Activated T-cell treated with anti-CD3 and anti-CD28 coated beads, Interleukin-2, amount 50 U/mL, for 72 hours (primary cell): Measurements from ENCODE around the gene SLC9B2. TPM values are rescaled to one million over a fixed set of nuclear protein-coding genes. Genes with fewer than 3 reads are reported as not detected.

Experiments used
- ATAC-seq, 2 donors: fragments of 150-1000 bp; cut with Tn5 transposase; replicated peaks in 1 of 2; 2 replicates each; pipeline ENCODE4 v1.10.0; 2021; ENCODE audit warnings: moderate library complexity in 2 of 2, mild to moderate bottlenecking in 1 of 2
- DNase-seq, 2 donors: peaks; one replicate each; pipeline ENCODE4 v3.0.0; 2021 to 2022; ENCODE audit warnings: mixed read lengths in 1 of 2
- H3K27ac Mint-ChIP-seq: one replicate; pipeline ENCODE4 v1.8.0; 2022; ENCODE audit warnings: mild to moderate bottlenecking, moderate library complexity, mixed read lengths
- H3K27me3 Mint-ChIP-seq: one replicate; pipeline ENCODE4 v1.8.0; 2022; ENCODE audit warnings: low read depth, mixed read lengths
- H3K36me3 Mint-ChIP-seq, 2 donors: one replicate each; pipeline ENCODE4 v1.8.0; 2022; ENCODE audit warnings: mixed read lengths in 2 of 2, mild to moderate bottlenecking in 1 of 2; ENCODE audit not compliant: insufficient read depth in 2 of 2
- H3K4me1 Mint-ChIP-seq: one replicate; pipeline ENCODE4 v1.8.0; 2022; ENCODE audit warnings: low read depth, mixed read lengths
- H3K4me3 Mint-ChIP-seq, 2 donors: one replicate each; pipeline ENCODE4 v1.8.0; 2022; ENCODE audit warnings: mild to moderate bottlenecking in 2 of 2, mixed read lengths in 2 of 2, moderate library complexity in 2 of 2
- H3K9me3 Mint-ChIP-seq, 2 donors: one replicate each; pipeline ENCODE4 v1.8.0; 2022; ENCODE audit warnings: mixed read lengths in 2 of 2
- total RNA-seq, 2 donors: library from RNA; stranded (reverse); gene quantifications; one replicate each; pipeline ENCODE4 v1.2.3, GENCODE V29; 2022

SLC9B2 gene
- total RNA-seq, 2 donors from 2014 or later: 22.5 to 24.5 TPM

DNA sequence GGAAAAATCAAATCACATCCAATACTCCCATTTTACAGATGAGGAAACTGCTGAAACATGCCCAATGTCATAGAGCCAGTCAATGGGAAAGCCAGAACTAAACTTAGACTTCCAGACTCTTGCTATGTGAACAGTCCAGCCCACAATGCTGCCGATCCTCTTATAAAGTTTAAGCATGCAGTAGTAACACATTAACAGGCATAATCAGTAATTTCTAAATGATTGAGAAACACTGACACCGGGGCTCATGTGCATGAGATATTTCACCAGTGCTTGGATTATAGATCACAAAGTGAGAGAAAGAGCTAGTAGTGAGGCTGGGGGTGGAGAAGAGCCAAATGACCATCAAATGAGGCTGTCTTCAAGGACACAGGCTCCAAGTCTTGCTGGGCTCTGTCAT lies 20.6 kb upstream of the SLC9B2 start:
- Mint-ChIP-seq H3K36me3 (peaks cover 0 to 2% of the 10 kb centered on the region in 2 donors), H3K27ac (no peak overlapping the region), H3K27me3 (no peaks in the 10 kb centered on the region), H3K9me3 (no peaks in the 10 kb centered on the region), H3K4me3 (no peak overlapping the region), H3K4me1 (peaks cover 40% of the 10 kb centered on the region)
- DNase-seq (no peak), ATAC-seq (no peak)

DNA sequence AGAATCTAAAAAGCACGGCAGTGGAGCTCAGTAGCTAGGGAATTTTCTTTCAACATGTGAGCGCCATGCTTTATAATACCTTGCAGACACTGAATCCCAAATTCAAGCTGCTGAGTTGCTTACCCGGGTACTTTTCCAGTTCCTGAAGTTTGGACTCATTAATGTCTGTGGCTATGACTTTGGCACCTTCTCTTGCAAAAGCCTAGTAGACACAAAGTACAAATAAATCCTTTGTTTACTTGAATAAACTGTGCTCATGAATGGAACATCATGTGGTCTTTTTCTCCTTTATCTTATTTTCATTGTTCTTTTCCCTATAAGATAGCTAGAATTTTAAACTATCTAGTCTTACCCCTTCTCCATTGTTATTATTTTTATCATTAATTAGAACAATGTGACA lies 18.5 kb upstream of the SLC9B2 start:
- Mint-ChIP-seq H3K9me3 (no peaks in the 10 kb centered on the region), H3K4me1 (peaks cover 47% of the 10 kb centered on the region), H3K27ac (no peak overlapping the region), H3K36me3 (peaks cover 2 to 4% of the 10 kb centered on the region in 2 donors), H3K4me3 (no peak overlapping the region), H3K27me3 (no peaks in the 10 kb centered on the region)
- DNase-seq: no peak
- ATAC-seq: no peak

DNA sequence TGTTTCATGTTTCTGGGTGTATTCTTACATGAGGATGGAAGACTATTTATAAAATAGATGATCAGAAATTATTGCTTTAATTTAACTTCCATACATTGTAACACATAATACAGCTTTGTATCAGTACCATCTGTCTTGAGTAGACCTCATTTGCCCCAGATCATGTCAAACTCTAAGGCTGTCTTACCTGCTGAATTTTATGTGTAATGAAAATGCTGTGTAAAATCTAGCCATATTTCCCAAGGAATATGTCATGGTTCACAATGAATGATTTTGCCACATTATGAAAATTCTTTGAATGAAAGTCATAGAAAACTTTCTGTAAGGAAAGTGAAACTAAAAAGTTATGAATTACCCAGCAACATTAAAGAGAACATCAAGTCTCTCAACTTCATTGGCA lies 15.7 kb upstream of the SLC9B2 start:
- Mint-ChIP-seq H3K9me3 (no peaks in the 10 kb centered on the region), H3K4me3 (peak overlapping the region; percentile 13 to 74), H3K27me3 (no peaks in the 10 kb centered on the region), H3K36me3 (peaks cover 0 to 8% of the 10 kb centered on the region in 2 donors), H3K4me1 (peaks cover 19% of the 10 kb centered on the region), H3K27ac (peak overlapping the region; percentile 69)
- ATAC-seq: peak in 1 of 2 donors; percentile 49
- no peak for DNase-seq

DNA sequence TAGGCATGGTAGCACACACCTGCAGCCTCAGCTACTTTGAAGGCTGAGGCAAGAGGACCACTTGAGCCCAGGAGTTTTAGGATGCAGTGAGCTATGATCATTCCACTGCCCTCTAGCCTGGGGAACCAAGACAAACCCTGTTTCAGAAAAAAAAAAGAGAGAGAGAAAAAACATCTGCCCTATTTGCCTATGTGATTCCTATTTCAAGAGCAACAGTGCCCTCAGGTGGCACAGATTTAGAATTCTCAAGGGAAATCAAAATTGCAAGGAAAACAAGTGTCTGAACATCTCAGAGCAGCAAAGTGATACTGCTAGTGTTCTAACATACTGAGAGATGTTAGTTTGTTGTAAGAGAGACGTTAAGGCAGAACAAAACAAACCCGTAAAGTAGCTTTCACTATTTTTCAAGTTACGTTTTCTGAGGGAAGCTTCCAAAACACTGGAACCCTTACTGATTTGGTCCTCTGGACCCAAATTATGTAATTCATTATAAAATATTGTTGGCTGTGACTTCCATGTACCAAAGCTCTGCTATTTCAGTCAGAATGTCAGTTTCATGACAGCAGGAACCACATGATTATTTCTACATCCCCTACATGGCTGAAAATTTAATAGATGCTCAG lies 15.2 kb upstream of the SLC9B2 start:
- no peaks in the 10 kb centered on the region for H3K27me3 Mint-ChIP-seq
- DNase-seq (peak; percentile 44 to 49), ATAC-seq (peak; percentile 51 to 59)
- peaks cover 0 to 9% of the 10 kb centered on the region in 2 donors for H3K36me3 Mint-ChIP-seq
- H3K27ac Mint-ChIP-seq: no peak overlapping the region
- H3K4me3 Mint-ChIP-seq: peak overlapping the region in 1 of 2 donors; percentile 35
- no peaks in the 10 kb centered on the region for H3K9me3 Mint-ChIP-seq
- H3K4me1 Mint-ChIP-seq: peaks cover 17% of the 10 kb centered on the region

DNA sequence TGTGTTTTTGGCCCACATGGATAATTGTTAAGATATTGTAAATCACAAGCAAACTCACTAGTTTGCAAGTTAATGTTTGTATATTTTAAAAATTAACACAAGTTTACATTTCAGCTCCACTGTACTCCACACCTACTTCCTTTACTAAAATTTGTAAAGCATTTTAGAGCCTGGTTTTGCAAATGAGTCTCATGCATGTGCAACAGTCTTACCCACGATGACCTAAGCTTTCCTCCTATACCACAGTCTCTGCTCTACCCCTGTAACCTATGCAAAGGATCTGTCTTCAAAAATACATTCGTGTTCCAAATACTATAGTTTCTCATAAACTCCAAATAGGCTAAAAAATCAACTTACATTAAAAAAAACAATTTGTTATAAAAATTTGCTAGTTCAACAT lies 12.9 kb upstream of the SLC9B2 start:
- no peak overlapping the region for H3K27ac Mint-ChIP-seq
- no peak overlapping the region for H3K4me3 Mint-ChIP-seq
- DNase-seq: no peak
- H3K36me3 Mint-ChIP-seq: peaks cover 0 to 9% of the 10 kb centered on the region in 2 donors
- H3K27me3 Mint-ChIP-seq: no peaks in the 10 kb centered on the region
- H3K4me1 Mint-ChIP-seq: peaks cover 17% of the 10 kb centered on the region
- no peak for ATAC-seq
- no peaks in the 10 kb centered on the region for H3K9me3 Mint-ChIP-seq

DNA sequence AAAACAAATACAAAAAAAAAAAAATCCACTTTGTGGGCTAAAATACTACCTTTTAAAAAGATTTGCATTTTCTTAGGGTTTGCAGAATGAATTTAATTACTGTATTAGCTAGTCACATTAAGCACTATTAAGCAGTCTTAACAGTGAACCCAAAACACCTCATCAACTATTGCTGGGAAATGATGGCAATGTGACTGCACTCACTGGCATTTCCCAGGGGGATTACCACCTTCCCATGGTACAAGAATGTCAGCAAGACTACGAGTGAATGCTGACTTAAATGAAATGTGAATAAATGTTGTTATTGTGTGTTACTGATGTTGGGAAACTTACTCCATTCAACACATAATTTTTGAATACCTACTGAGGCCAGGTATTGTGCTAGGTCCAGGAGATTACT lies 10.0 kb upstream of the SLC9B2 start:
- Mint-ChIP-seq H3K27ac (no peak overlapping the region), H3K4me1 (peaks cover 2% of the 10 kb centered on the region), H3K36me3 (peaks cover 0 to 10% of the 10 kb centered on the region in 2 donors), H3K27me3 (no peaks in the 10 kb centered on the region), H3K9me3 (no peaks in the 10 kb centered on the region), H3K4me3 (no peak overlapping the region)
- DNase-seq: no peak
- ATAC-seq: no peak

DNA sequence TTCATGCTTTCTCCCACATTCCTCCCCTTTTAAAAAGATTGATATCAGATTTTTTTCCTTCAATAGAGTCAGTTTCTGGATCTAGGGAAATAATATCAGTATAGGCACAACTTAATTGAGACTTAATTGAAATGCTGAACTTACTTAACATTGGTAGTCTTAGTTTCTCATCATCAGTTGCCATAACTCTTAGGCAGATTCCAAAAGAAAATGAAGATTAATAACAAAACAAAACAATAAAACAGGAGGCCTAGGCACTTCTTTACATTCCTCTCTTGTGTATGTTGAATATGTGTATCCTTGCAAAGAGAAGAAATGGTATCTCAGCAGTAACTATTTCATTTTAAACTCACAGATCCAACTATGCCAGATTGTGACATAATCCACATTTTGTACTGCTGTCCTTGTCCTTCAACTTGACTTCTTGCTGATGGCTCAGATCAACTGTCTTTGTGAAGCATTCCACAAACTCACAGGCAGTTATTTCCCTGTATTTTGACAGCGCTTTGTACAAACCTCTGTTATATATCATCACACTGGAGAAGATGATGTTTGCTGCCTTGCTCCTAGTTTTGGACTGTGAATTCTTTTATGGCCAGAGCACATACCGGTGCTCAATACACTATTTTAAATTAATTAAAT lies 9.1 kb upstream of the SLC9B2 start:
- Mint-ChIP-seq H3K36me3 (peaks cover 0 to 9% of the 10 kb centered on the region in 2 donors), H3K27ac (no peak overlapping the region), H3K27me3 (no peaks in the 10 kb centered on the region), H3K4me1 (no peaks in the 10 kb centered on the region), H3K4me3 (no peak overlapping the region), H3K9me3 (no peaks in the 10 kb centered on the region)
- ATAC-seq: no peak
- DNase-seq: no peak

DNA sequence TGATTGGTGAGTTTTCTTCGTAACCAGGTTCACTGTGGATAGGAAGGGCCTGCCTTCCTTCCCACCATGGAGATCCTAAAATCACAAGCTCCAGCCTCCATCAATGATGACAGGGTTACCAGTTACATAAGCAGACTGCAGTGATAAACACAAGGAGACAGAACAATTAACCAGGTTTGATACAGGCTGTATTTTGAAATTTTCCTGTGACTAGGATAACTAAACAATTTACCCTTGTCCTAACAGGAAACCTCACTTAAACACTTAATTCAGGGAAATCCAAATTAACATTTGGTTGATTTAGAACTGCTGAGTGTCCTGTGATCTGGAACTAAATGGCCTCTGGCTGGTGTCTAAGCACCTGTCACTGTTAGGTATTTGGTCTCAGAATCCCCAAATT lies 3.1 kb upstream of the SLC9B2 start:
- ATAC-seq: no peak
- peaks cover 21% of the 10 kb centered on the region for H3K4me1 Mint-ChIP-seq
- no peak overlapping the region for H3K4me3 Mint-ChIP-seq

DNA sequence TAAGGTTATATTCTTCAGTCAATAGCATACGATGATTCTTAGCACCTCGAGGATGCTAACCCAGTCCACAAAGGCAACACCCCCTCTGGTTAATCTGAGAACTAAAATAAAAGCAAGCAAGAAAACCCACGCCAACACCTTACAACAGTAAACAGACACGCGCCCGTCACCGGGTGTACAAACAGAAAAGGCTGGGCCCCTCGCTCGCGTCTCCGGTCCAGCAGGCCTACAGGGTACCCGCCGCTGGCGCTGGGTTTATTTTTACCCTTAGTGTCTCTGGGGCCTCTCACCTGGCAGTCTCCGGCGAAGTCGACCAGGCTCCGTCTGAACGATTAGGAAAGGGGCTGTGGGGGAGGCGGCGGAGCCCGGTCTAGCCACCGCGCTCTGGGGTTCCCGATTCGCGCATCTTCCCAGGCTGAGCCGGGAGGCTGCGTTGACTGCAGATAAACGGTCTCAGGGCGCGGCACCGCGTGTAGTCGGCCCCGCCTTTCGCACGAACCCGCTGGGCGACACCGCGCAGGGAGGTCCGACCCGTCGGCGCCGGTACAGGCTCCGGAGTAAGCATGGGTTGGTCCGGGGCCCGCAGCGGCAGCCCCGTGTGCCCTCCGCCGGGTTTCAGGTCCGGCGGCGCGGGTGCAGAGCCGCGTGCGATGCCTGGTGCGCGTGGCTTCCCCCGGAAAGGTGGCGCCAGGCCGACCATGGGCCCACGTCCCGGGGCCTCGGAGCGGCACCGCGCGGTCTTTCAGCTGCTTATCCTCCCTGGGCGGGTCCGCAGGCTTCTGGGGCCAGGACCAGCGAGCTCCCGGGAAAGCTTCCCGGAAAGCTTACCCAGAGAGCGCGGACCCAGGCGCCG lies 441 bp downstream of the SLC9B2 start:
- H3K4me1 Mint-ChIP-seq: peaks cover 44% of the 10 kb centered on the region
- peaks cover 6 to 13% of the 10 kb centered on the region in 2 donors for H3K36me3 Mint-ChIP-seq
- peak; percentile 78 to 81 for ATAC-seq
- peak; percentile 68 for DNase-seq
- H3K4me3 Mint-ChIP-seq: peak overlapping the region; percentile 94 to 97
- no peaks in the 10 kb centered on the region for H3K27me3 Mint-ChIP-seq
- peak overlapping the region; percentile 99 for H3K27ac Mint-ChIP-seq
- H3K9me3 Mint-ChIP-seq: no peaks in the 10 kb centered on the region

More for the DNA sequence above, 3.1 kb upstream of the SLC9B2 start:
- Mint-ChIP-seq H3K27me3 (no peaks in the 10 kb centered on the region), H3K27ac (peak overlapping the region; percentile 55), H3K9me3 (no peaks in the 10 kb centered on the region), H3K36me3 (peaks cover 6 to 10% of the 10 kb centered on the region in 2 donors)
- no peak for DNase-seq

DNA sequence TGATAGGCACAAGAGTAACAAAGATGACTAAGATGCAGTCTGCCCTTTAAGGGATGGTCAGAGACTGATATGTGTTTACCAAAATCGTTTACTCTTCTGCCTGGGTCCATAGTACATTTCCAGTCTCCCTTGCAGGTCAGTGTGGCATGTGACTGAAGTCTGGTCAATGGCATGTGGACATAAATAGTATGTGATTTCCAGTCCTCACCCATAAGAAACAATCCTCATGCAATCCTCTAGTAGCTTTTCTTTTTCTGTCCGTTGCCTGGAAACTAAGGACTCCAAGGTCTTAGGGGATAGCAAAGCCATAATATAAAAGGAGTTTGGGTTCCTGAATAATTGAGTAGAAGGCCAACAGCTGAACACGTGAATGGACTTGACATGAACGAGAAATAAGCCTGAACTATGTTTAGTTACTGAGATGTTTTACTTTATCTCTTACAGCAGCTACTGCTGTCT lies 1.1 kb downstream of the SLC9B2 start:
- no peaks in the 10 kb centered on the region for H3K9me3 Mint-ChIP-seq
- ATAC-seq (no peak), DNase-seq (no peak)
- peak overlapping the region; percentile 94 to 97 for H3K4me3 Mint-ChIP-seq
- H3K27me3 Mint-ChIP-seq: no peaks in the 10 kb centered on the region
- H3K36me3 Mint-ChIP-seq: peaks cover 6 to 18% of the 10 kb centered on the region in 2 donors
- peaks cover 48% of the 10 kb centered on the region for H3K4me1 Mint-ChIP-seq
- peak overlapping the region; percentile 95 for H3K27ac Mint-ChIP-seq

DNA sequence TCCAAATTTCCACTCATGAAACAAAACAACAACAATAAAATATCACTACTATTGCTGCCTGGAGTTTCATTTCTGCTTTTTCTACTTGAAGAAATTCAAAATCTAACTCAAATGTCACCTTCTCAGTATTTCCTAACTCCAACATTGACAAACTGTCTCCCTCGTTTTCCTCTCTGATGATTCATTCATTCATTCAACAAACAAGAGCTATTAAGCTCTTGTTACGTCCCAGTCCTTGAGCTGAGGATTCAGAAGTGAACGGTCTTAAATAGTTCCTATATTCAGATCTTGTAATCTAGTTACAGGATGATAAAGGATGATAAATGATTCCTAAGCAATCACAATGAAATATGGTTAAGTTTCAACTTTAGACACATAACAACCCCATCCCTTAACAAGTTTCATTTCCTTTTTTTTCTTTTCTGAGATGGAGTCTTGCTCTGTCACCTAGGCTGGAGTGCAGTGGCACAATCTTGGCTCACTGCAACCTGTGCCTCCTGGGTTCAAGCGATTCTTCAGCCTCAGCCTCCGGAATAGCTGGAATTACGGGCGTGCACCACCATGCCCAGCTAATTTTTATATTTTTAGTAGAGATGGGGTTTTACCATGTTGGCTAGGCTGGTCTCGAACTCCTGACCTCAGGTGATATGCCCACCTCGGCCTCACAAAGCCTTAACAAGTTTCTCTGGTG lies 1.7 kb downstream of the SLC9B2 start:
- Mint-ChIP-seq H3K4me1 (peaks cover 50% of the 10 kb centered on the region), H3K36me3 (peaks cover 6 to 19% of the 10 kb centered on the region in 2 donors), H3K4me3 (peak overlapping the region; percentile 94 to 97), H3K9me3 (no peaks in the 10 kb centered on the region), H3K27ac (peak overlapping the region; percentile 95), H3K27me3 (no peaks in the 10 kb centered on the region)
- ATAC-seq (no peak), DNase-seq (no peak)

DNA sequence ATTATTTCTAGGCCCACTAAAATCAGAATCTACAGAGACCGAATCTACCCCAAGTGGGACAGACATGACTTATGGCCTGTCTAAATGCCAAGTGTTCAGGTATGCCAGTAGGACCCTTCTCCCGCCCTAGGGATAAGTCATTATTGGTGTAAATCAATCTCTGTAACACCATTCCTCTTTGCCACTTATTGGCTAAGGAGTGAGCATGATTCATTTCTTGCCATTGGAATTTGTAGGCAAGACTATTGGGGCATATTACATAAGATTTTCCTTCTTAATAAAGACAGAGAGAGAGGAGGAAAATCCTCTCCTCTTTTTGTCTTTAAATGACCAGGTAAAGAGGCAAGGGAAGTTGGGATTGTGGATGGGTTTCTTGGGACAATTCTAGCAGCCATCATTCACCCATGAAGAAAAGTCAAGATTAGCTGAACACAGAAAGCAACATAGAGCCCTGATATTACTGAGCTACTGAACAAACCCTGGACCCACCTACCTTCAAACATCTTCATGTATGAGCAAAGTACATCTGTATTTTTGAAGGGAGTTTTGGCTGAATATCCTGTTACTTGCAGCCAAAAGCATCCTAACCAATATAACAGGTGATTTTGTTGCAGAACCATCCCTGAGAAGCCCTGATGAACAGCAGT lies 2.6 kb downstream of the SLC9B2 start:
- H3K27ac Mint-ChIP-seq: no peak overlapping the region
- H3K27me3 Mint-ChIP-seq: no peaks in the 10 kb centered on the region
- H3K9me3 Mint-ChIP-seq: no peaks in the 10 kb centered on the region

More for the DNA sequence above, 2.6 kb downstream of the SLC9B2 start:
- Mint-ChIP-seq H3K36me3 (peaks cover 6 to 19% of the 10 kb centered on the region in 2 donors), H3K4me3 (peak overlapping the region; percentile 1 to 94), H3K4me1 (peaks cover 50% of the 10 kb centered on the region)
- DNase-seq: no peak
- no peak for ATAC-seq
